SK-N-MC (cell line): ENCODE data around the gene CCDC60.

ENCODE experiments used
- DNase-seq: peaks from one replicate; pipeline ENCODE4 v3.0.0-alpha.2; 2011; ENCODE audit warnings: low read depth, low spot score
- H3K27ac ChIP-seq: fragments of 200-600 bp; sonication (generic); 2 replicates; pipeline ENCODE4 v1.5.1; 2016; ENCODE audit warnings: mixed run types
- H3K36me3 ChIP-seq: fragments of 200-600 bp; sonication (generic); 2 replicates; pipeline ENCODE4 v1.6.1; 2017; ENCODE audit warnings: antibody characterized with exemption, low read length, mixed read lengths; ENCODE audit not compliant: insufficient read depth
- H3K4me3 ChIP-seq: fragments of 200-600 bp; sonication (generic); 2 replicates; pipeline ENCODE4 v1.5.1; 2016
- H3K9ac ChIP-seq: fragments of 200-600 bp; sonication (generic); 2 replicates; pipeline ENCODE4 v1.8.0; 2017; ENCODE audit warnings: mixed run types, mixed read lengths; ENCODE audit not compliant: insufficient read length
- H3K9me3 ChIP-seq: fragments of 200-600 bp; sonication (generic); 2 replicates; pipeline ENCODE4 v1.6.1; 2017; ENCODE audit warnings: low read depth, mild to moderate bottlenecking, antibody characterized with exemption, low read length, moderate library complexity, mixed read lengths
- EZH2 ChIP-seq: fragments of 200-600 bp; sonication (generic); IDR thresholded peaks from one replicate; pipeline ENCODE4 v1.6.1; 2017; ENCODE audit warnings: antibody characterized with exemption
- FOXP2 ChIP-seq: optimal IDR thresholded peaks from 2 replicates; pipeline ENCODE3; 2011; ENCODE audit warnings: mild to moderate bottlenecking, moderate library complexity; ENCODE audit not compliant: insufficient read depth; ENCODE audit errors: extremely low read length, control extremely low read depth
- POLR2AphosphoS5 ChIP-seq: IDR thresholded peaks from 2 replicates; pipeline ENCODE4 v1.6.1; 2012; ENCODE audit warnings: mild to moderate bottlenecking, low read depth, low read length, borderline replicate concordance

Gene CCDC60

DNA sequence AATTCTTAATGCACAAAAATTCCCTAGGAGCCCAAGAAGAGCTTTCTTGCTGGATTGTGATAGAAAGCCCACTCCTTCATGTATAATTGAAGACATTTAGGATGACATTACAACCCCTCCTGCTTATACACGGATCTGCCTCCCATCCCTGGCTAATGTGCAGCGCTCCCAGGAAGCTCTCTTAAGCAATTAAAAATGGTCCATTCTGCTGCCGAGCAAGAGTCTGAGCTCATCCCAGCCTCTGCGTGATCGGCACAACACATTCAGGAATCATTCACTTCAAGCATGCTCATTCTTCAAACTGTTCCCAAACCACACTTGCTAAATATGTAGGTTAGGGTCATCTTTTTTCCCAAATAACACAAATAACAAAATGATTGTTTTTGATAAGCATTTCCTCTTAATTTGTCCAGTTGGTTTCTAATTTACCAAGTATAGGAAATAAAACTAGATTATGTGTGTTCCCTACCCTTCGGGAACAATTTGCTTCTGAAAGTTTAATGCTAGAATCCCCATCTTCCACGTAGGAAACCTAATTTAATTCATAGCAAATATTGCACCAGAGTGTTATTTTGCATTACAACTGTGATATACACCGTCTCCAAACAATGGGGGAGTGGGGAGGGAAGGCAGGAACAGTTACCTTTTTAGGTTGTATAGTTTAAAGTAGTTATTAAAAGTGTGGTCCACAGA lies 241.7 kb downstream of the CCDC60 start:
- Histone ChIP-seq H3K27ac (no peak overlapping the region), H3K9ac (no peak overlapping the region), H3K9me3 (no peaks in the 10 kb centered on the region), H3K4me3 (no peak overlapping the region), H3K36me3 (no peaks in the 10 kb centered on the region)
- TF ChIP-seq FOXP2 (no peak), POLR2AphosphoS5 (no peak), EZH2 (no peak)
- no peak for DNase-seq

DNA sequence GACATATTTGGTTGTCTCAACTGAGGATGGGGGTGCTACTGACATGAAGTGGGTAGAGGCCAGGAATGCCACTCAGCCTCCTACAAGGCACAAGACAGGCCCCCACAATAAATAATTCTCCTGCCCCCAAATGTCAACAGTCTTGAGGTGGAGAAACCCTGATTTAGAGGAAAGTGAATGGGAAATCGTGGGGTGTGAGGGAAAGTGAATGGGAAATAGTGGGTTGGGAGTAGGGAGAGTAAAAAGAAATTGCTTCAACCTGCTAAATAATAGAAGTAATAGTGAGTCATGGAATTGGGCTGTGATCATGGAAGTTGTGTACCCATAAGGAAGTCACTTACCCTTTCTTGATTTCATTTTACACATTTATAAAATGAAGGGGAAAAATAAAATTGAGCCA lies 242.4 kb downstream of the CCDC60 start:
- no peak overlapping the region for H3K9ac ChIP-seq
- no peak for DNase-seq
- no peak overlapping the region for H3K4me3 ChIP-seq
- no peaks in the 10 kb centered on the region for H3K9me3 ChIP-seq
- no peak overlapping the region for H3K27ac ChIP-seq
- no peak for TF ChIP-seq FOXP2
- no peak for TF ChIP-seq POLR2AphosphoS5
- TF ChIP-seq EZH2 = no peak
- no peaks in the 10 kb centered on the region for H3K36me3 ChIP-seq

DNA sequence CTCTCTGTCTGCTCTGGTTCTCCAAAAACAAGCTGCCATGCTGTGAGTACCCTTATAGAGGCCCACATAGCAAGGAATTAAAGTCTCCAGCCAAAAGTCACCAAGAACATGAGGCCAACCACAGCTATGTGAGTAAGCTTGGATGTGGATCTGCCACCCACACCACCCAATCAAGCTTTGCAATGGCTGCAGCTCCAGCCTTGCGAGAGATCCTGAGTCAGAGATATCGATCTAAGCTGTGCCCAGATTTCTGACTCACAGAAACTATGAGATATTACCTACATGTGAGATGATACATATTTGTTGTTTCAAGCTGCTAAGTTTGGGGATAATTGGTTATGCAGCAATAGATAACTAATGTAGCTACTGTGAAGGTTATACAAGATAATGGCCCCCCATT lies 243.6 kb downstream of the CCDC60 start:
- no peak overlapping the region for H3K27ac ChIP-seq
- H3K9me3 ChIP-seq = no peaks in the 10 kb centered on the region
- no peak for DNase-seq
- no peak overlapping the region for H3K4me3 ChIP-seq
- H3K36me3 ChIP-seq = no peaks in the 10 kb centered on the region
- no peak for TF ChIP-seq FOXP2
- no peak for TF ChIP-seq POLR2AphosphoS5
- TF ChIP-seq EZH2 = no peak
- no peak overlapping the region for H3K9ac ChIP-seq

DNA sequence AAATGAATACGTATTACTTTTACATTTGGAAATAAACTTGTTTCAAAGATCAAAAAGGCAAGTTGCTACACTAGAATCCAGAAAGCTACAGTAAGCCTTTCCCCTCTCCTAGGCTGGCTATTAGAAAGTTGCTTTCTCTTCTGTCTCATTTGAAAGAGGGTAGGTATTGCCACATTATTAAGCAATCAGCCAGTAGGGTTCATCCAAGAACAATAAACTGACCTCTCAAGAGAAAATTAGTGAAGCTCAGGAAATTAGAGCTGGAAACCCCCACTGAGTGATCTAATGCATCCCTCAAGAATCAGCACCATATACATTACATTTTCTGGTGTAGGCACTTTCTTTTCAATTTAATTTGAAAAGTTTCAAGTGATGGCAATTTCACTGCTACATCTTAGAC lies 254.6 kb downstream of the CCDC60 start:
- TF ChIP-seq EZH2 = no peak
- no peak for TF ChIP-seq POLR2AphosphoS5
- no peak for TF ChIP-seq FOXP2
- Histone ChIP-seq H3K9ac (no peak overlapping the region), H3K9me3 (no peaks in the 10 kb centered on the region), H3K36me3 (no peaks in the 10 kb centered on the region), H3K4me3 (no peak overlapping the region), H3K27ac (no peak overlapping the region)
- no peak for DNase-seq

DNA sequence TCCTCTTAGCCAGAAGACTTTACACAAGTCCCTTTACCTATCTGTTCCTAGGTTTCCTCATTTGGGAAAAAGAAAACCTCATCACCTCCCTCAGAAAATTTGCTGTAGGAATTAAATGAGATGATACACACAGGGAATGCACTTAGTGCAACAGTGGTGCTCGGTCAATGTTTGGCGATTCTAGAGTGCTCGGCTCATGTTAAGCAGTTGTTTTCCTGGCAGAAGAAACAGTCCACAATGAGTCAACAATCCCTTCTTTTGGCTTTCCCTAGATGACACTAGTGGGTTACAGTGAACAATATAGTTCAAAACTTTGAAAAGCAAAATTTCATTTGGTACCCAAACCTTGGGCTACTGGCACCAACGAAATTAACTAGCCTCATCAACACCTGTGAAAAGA lies 255.1 kb downstream of the CCDC60 start:
- Histone ChIP-seq H3K27ac (no peak overlapping the region), H3K9ac (no peak overlapping the region), H3K4me3 (no peak overlapping the region), H3K9me3 (no peaks in the 10 kb centered on the region), H3K36me3 (no peaks in the 10 kb centered on the region)
- DNase-seq = no peak
- no peak for TF ChIP-seq EZH2
- no peak for TF ChIP-seq FOXP2
- TF ChIP-seq POLR2AphosphoS5 = no peak
